Ramos (cell line): ENCODE results near the gene FAM120C.

Source experiments
- in situ Hi-C: fragments of 300-500 bp; cut with MboI; formaldehyde crosslinking; loops from one replicate; pipeline ENCODE4 v1.14.3; 2022; ENCODE audit warnings: low sequenced_read_pairs; ENCODE audit not compliant: unreplicated experiment

FAM120C gene

GRCh38 chrX:54044877-54045338 lies 138.1 kb downstream of the FAM120C start:
- in situ Hi-C loops = loop anchor here (25.0 kb wide), 1 partner anchor 492 kb away; the partner anchor contains the start of gene GNL3L

DNA sequence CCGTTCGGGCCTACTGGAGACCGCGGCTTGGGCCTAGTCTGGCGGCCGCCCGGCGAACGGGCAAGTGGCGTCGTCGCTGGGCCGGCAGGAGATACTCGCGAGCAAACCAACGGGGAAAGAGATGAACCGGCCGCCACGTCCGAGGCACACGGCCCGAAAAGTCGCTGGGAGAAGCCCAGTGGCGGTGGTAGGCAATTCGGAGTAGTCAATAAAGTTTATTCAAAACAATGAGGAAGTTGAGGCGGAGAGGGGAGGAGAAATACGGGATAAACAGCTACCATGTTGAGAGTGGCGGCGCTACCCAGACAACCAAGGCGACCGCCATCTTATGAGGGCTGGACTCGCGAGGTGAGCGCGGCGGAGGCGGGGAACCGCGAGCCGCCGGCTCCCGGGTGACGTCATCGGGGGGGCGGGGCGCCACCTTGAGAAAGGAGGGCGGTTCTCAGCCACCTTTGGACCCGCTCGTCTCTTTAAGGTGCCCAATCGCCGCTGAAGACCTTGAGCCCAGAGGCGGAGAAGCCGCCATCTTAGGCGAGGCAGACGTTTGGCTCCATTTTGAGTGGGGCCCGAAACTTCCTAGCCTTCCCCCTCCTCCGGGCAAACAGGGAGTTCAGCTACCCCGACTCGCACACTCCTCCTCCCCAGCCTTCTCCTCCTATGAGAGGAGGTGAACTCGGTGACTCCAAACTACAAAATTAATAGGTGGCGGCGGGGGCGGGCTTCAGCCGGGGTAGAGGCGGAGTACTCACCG lies 138.8 kb downstream of the FAM120C start, which contains the start of gene PHF8:
PHF8 (minus strand) TSS at position 348 of the 751 bp plus-strand sequence. CDS start 1,745 bp downstream, outside the sequence.
- in situ Hi-C loops = loop anchor here (25.0 kb wide), 1 partner anchor 493 kb away; the partner anchor contains the start of gene GNL3L

GRCh38 chrX:54043541-54044125 lies 139.4 kb downstream of the FAM120C start:
- in situ Hi-C loops = loop anchor here (25.0 kb wide), 1 partner anchor 494 kb away; the partner anchor contains the start of gene GNL3L

- in situ Hi-C loops = loop anchor here (25.0 kb wide), 1 partner anchor 494 kb away; the partner anchor contains the start of gene GNL3L
These were observed 140.0 kb downstream of the FAM120C start for GRCh38 chrX:54043056-54043455.

- in situ Hi-C loops = loop anchor here (25.0 kb wide), 1 partner anchor 495 kb away; the partner anchor contains the start of gene GNL3L
These were observed 140.4 kb downstream of the FAM120C start for GRCh38 chrX:54042609-54043021.

GRCh38 chrX:54030329-54030728 lies 152.7 kb downstream of the FAM120C start:
- in situ Hi-C loops = loop anchor here (25.0 kb wide), 1 partner anchor 507 kb away; the partner anchor contains the start of gene GNL3L

DNA sequence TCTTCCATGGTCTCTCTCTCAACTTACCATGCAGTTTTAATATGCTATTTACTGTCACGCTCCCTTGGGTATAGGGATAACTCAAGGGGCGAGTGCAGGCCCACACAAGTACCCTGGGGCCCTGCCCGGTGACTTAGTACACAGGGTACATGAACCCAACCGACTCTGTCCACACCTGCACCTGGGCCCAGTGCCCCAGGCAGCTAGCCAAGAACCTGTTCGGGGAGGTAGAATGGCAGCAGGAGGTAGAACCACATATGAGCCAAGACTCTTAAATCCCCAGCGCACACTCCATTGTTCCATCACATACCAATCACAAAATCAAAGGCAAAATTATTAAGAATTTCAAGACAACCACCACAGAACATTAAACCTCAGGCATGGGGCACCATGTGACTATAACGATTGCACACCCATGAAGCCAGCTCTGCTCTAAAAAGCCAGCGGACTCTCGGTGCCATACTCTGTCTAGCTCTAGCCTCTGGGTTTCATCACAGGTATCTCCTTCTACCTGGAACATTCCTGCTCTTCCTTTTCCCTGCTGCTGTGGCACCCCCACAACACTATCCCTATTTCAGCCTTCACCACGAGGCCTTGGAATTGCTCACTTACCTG lies 153.4 kb downstream of the FAM120C start:
- in situ Hi-C loops = loop anchor here (25.0 kb wide), 1 partner anchor 508 kb away; the partner anchor contains the start of gene GNL3L

GRCh38 chrX:54024350-54024749 lies 158.7 kb downstream of the FAM120C start:
- in situ Hi-C loops = no loop called here
